Neural crest cell (in vitro differentiated cells): Measurements from ENCODE around the gene RHBDL3. TPM values are rescaled to one million over a fixed set of nuclear protein-coding genes. Genes with fewer than 3 reads are reported as not detected.

Experiments used
- DNase-seq: peaks from one replicate; pipeline ENCODE4 v3.0.0; 2021; ENCODE audit warnings: low read depth, mixed read lengths, low spot score
- H3K27ac Mint-ChIP-seq: one replicate; pipeline ENCODE4 v1.8.0; 2021; ENCODE audit warnings: mild to moderate bottlenecking, mixed read lengths; ENCODE audit not compliant: unreplicated experiment
- H3K27me3 Mint-ChIP-seq: 2 replicates; pipeline ENCODE4 v1.8.0; 2021; ENCODE audit warnings: low read depth, mild to moderate bottlenecking, mixed read lengths
- H3K36me3 Mint-ChIP-seq: 2 replicates; pipeline ENCODE4 v1.8.0; 2021; ENCODE audit warnings: low read depth, mild to moderate bottlenecking, mixed read lengths
- H3K4me1 Mint-ChIP-seq: 2 replicates; pipeline ENCODE4 v1.8.0; 2021; ENCODE audit warnings: mixed read lengths
- H3K4me3 Mint-ChIP-seq: one replicate; pipeline ENCODE4 v1.8.0; 2021; ENCODE audit warnings: mild to moderate bottlenecking, mixed read lengths
- H3K9me3 Mint-ChIP-seq: 2 replicates; pipeline ENCODE4 v1.8.0; 2021; ENCODE audit warnings: mixed read lengths
- total RNA-seq: library from RNA; stranded (reverse); gene quantifications from 2 replicates; pipeline ENCODE4 v1.2.1, GENCODE V29; 2021
- TF ChIP-seq, protein P1 (sequence below): fragments of 200-600 bp; sonication (generic); conservative IDR thresholded peaks from 2 replicates; pipeline ENCODE4 v1.5.0; 2021; ENCODE audit warnings: antibody characterized with exemption, mild to moderate bottlenecking

The RHBDL3 gene
- total RNA-seq, 1 donor from 2014 or later, result 18.7 TPM

DNA sequence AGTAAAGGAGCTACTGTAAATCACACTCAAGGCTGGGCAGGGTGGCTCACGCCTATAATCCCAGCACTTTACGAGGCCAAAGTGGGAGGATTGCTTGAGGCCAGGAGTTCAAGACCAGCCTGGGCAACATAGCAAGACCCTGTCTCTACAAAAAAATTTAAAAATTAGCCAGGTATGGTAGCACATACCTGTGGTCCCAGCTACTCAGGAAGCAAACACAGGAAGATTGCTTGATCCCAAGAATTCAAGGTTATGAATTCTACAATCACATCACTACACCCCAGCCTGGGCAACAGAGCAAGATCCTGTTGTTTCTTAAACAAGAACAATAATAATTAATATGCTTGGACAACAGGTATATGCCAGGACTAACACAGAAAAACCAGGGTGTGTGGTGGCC lies 13.2 kb downstream of the RHBDL3 start:
- peaks cover 54% of the 10 kb centered on the region for H3K4me1 Mint-ChIP-seq
- no peaks in the 10 kb centered on the region for H3K36me3 Mint-ChIP-seq
- H3K27ac Mint-ChIP-seq, result no peak overlapping the region
- no peak for DNase-seq
- peaks cover 19% of the 10 kb centered on the region for H3K27me3 Mint-ChIP-seq
- no peaks in the 10 kb centered on the region for H3K9me3 Mint-ChIP-seq
- TF ChIP-seq, protein P1, sequence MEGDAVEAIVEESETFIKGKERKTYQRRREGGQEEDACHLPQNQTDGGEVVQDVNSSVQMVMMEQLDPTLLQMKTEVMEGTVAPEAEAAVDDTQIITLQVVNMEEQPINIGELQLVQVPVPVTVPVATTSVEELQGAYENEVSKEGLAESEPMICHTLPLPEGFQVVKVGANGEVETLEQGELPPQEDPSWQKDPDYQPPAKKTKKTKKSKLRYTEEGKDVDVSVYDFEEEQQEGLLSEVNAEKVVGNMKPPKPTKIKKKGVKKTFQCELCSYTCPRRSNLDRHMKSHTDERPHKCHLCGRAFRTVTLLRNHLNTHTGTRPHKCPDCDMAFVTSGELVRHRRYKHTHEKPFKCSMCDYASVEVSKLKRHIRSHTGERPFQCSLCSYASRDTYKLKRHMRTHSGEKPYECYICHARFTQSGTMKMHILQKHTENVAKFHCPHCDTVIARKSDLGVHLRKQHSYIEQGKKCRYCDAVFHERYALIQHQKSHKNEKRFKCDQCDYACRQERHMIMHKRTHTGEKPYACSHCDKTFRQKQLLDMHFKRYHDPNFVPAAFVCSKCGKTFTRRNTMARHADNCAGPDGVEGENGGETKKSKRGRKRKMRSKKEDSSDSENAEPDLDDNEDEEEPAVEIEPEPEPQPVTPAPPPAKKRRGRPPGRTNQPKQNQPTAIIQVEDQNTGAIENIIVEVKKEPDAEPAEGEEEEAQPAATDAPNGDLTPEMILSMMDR, result no peak
- H3K4me3 Mint-ChIP-seq, result no peak overlapping the region

DNA sequence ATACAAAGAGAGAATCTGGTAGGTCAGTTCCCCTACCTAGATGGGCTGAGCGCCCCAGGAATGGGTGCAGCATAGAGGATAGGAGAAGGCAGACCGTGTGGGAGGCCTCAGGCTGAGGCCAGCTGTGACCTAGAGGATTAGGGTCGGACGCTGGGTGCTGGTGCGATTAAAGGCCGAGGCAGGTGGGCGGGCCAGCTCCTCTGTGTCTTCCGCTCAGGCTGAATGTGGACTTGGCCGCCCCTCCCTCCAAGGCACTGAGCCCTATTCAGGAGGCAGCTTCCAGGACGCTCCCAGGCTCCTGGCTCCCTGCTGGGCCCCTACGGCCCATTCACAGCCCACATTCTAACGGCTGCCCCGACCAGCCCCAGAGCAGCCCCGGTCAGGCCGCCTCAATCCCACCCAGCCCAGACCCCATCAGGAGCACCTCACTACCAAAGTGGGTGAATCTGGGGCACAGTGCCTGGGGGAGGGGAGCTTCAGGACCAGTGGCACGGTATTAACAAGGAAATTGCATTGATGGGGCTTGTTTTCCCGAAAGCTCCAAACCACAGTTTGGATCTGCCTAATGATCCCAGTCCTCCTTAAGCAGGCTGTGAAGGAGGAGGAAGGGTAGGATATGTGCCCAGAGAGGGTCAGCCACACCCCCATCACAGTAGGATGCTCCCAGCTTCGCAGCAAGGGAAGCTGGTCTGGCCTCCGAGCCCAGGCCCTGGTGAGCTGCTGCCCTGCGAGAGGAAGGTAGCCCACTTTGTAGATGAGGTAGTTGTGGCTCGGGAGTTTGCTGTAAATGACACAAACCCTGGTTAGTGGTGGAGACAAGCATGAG lies 14.5 kb downstream of the RHBDL3 start:
- no peak for DNase-seq

DNA sequence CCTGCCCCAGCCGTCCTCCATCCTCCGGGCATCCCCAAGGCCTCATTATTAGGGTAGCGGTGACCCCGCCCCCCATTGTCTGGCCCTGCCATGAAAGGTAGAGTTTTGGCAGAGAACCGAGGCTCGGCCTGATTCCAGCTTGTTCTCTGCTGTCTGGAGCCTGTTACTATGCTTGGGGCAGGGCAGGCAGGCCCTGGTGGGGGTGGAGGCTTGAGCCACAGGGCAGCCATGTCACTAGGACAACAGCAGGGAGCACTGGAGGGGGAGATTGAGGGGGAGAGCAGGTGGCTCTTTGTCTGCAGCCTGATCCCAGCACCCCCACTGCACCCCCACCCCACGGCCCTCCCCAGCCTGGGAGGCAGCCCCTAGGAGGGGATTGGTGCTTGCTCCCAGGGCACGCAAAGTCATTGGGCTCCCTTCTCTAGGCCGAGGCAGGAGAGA lies 15.4 kb downstream of the RHBDL3 start:
- Mint-ChIP-seq H3K4me3 (no peak overlapping the region), H3K36me3 (no peaks in the 10 kb centered on the region), H3K9me3 (no peaks in the 10 kb centered on the region), H3K27me3 (peaks cover 17% of the 10 kb centered on the region), H3K27ac (no peak overlapping the region), H3K4me1 (peaks cover 50% of the 10 kb centered on the region)
- TF ChIP-seq, protein P1, result no peak
- DNase-seq, result no peak

More for the DNA sequence above, 14.5 kb downstream of the RHBDL3 start:
- Mint-ChIP-seq H3K27ac (peak overlapping the region; percentile 83), H3K4me3 (peak overlapping the region; percentile 72), H3K27me3 (peaks cover 19% of the 10 kb centered on the region), H3K9me3 (no peaks in the 10 kb centered on the region), H3K4me1 (peaks cover 48% of the 10 kb centered on the region), H3K36me3 (no peaks in the 10 kb centered on the region)
- TF ChIP-seq, protein P1, result no peak

DNA sequence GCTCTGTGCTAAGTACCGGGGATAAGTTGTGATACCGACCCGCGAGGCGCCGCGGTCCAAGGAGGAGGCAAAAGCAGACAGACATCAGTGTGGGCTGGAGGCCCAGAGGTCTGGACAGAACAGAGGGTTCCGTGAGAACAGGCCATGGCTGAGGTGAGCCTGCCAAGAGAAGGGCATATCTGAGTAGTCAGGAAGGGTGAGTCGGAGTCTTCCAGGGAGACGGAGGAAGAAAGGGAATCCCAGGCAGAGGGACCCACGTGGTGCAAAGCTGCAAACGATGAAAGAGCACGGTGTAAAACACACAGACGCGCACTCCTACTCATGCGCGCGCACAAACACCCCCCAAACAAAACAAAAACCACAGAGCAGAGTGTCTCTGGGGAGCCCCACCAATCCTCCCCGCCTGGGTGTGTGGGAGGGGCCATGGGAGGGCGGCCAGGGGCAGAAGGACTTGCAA lies 18.1 kb downstream of the RHBDL3 start:
- no peaks in the 10 kb centered on the region for H3K9me3 Mint-ChIP-seq
- H3K27ac Mint-ChIP-seq, result peak overlapping the region; percentile 16
- H3K27me3 Mint-ChIP-seq, result peaks cover 11% of the 10 kb centered on the region
- no peak for DNase-seq
- H3K36me3 Mint-ChIP-seq, result no peaks in the 10 kb centered on the region
- H3K4me1 Mint-ChIP-seq, result peaks cover 57% of the 10 kb centered on the region
- H3K4me3 Mint-ChIP-seq, result no peak overlapping the region
- TF ChIP-seq, protein P1, result no peak

DNA sequence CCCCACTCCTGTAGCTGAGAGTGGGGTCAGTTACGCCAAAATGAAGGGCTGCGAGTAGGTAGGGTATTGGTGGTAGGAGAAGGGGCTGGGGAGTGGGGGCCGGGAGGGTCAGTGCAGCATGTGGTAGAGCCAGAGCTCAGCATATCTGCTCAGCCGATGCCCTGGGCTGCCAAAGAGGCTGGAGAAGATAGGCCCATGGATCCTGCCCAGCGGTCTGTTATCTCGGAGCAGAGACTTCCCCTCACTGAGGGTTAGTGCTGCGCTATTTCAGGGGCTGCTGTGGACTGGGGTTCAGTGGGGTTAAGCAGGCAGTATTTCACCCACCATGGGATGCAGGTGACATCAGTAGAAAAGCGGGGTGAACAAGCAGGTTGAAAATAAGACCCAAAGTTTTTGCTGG lies 19.7 kb downstream of the RHBDL3 start:
- H3K4me1 Mint-ChIP-seq, result peaks cover 57% of the 10 kb centered on the region
- no peaks in the 10 kb centered on the region for H3K36me3 Mint-ChIP-seq
- H3K4me3 Mint-ChIP-seq, result no peak overlapping the region
- no peak overlapping the region for H3K27ac Mint-ChIP-seq
- H3K9me3 Mint-ChIP-seq, result no peaks in the 10 kb centered on the region
- DNase-seq, result no peak
- H3K27me3 Mint-ChIP-seq, result peaks cover 3% of the 10 kb centered on the region
- TF ChIP-seq, protein P1, result no peak
